ENCODE results near the gene EPHB6. TPM values are rescaled to one million over a fixed set of nuclear protein-coding genes. Genes with fewer than 3 reads are reported as not detected.

The EPHB6 gene
- polyA plus RNA-seq, 1 donor from 2014 or later: 25.3 TPM

GRCh38 chr7:142842251-142842766, 12.6 kb upstream of the EPHB6 start:
- H3K4me3 ChIP-seq (ENCODE audit: low read length): no peak overlapping the region
- H4K20me1 ChIP-seq (ENCODE audit: insufficient read depth): no peaks in the 10 kb centered on the region
- H3K9me3 ChIP-seq (ENCODE audit: low read length): no peaks in the 10 kb centered on the region
- no peaks in the 10 kb centered on the region for H3K9me2 ChIP-seq (ENCODE audit: insufficient read depth, low read length)
- H2AFZ ChIP-seq (ENCODE audit: low read depth, low read length): no peak overlapping the region
- H3F3A ChIP-seq (ENCODE audit: insufficient read depth, low read length, poor library complexity, severe bottlenecking): no peaks in the 10 kb centered on the region
- H3K36me3 ChIP-seq (ENCODE audit: insufficient read depth, low read length): no peaks in the 10 kb centered on the region
- no peaks in the 10 kb centered on the region for H3K27me3 ChIP-seq (ENCODE audit: insufficient read depth, low read depth, low read length)
- H3K79me2 ChIP-seq (replicated peaks; ENCODE audit: insufficient read depth, low read length): no peaks in the 10 kb centered on the region
- no peak overlapping the region for H3K27ac ChIP-seq (ENCODE audit: low read length)
- H3K9ac ChIP-seq (ENCODE audit: low read length): no peak overlapping the region
- TF ChIP-seq TAF1 (IDR thresholded peaks at IDR 0.05; ENCODE audit: low read depth) (no peak), SMC3 (conservative IDR thresholded peaks at IDR 0.05; ENCODE audit: poor library complexity) (no peak), MXI1 (conservative IDR thresholded peaks at IDR 0.05; ENCODE audit: poor library complexity, severe bottlenecking) (no peak), EP300 (conservative IDR thresholded peaks at IDR 0.05; ENCODE audit: poor library complexity, severe bottlenecking) (no peak), EZH2 (IDR thresholded peaks at IDR 0.05; ENCODE audit: borderline replicate concordance, insufficient read depth, low read length, poor library complexity, severe bottlenecking) (no peak), RAD21 (conservative IDR thresholded peaks at IDR 0.05) (no peak), REST (IDR thresholded peaks at IDR 0.05; ENCODE audit: borderline replicate concordance) (no peak), POLR2AphosphoS5 (IDR thresholded peaks at IDR 0.05) (no peak), CTCF (IDR thresholded peaks at IDR 0.05; ENCODE audit: poor library complexity, severe bottlenecking) (no peak)
- no peak overlapping the region for H3K4me2 ChIP-seq (ENCODE audit: low read length)

- Histone ChIP-seq H3K79me2 (replicated peaks; ENCODE audit: insufficient read depth, low read length) (no peaks in the 10 kb centered on the region), H2AFZ (ENCODE audit: low read depth, low read length) (no peak overlapping the region), H3K27ac (ENCODE audit: low read length) (no peak overlapping the region), H3F3A (ENCODE audit: insufficient read depth, low read length, poor library complexity, severe bottlenecking) (no peaks in the 10 kb centered on the region), H4K20me1 (ENCODE audit: insufficient read depth) (no peaks in the 10 kb centered on the region), H3K9me3 (ENCODE audit: low read length) (no peaks in the 10 kb centered on the region), H3K36me3 (ENCODE audit: insufficient read depth, low read length) (no peaks in the 10 kb centered on the region), H3K4me3 (ENCODE audit: low read length) (no peak overlapping the region), H3K9me2 (ENCODE audit: insufficient read depth, low read length) (no peaks in the 10 kb centered on the region), H3K4me2 (ENCODE audit: low read length) (no peak overlapping the region), H3K27me3 (ENCODE audit: insufficient read depth, low read depth, low read length) (no peaks in the 10 kb centered on the region), H3K9ac (ENCODE audit: low read length) (no peak overlapping the region)
- TF ChIP-seq RAD21 (conservative IDR thresholded peaks at IDR 0.05): no peak
- no peak for TF ChIP-seq MXI1 (conservative IDR thresholded peaks at IDR 0.05; ENCODE audit: poor library complexity, severe bottlenecking)
- no peak for TF ChIP-seq TAF1 (IDR thresholded peaks at IDR 0.05; ENCODE audit: low read depth)
- no peak for TF ChIP-seq CTCF (IDR thresholded peaks at IDR 0.05; ENCODE audit: poor library complexity, severe bottlenecking)
- no peak for TF ChIP-seq REST (IDR thresholded peaks at IDR 0.05; ENCODE audit: borderline replicate concordance)
- TF ChIP-seq SMC3 (conservative IDR thresholded peaks at IDR 0.05; ENCODE audit: poor library complexity): no peak
- no peak for TF ChIP-seq EZH2 (IDR thresholded peaks at IDR 0.05; ENCODE audit: borderline replicate concordance, insufficient read depth, low read length, poor library complexity, severe bottlenecking)
Measured at GRCh38 chr7:142847353-142847752, 7.5 kb upstream of the EPHB6 start.

Data from neural cell (in vitro differentiated cells).